T-cell (primary cell): Measurements from ENCODE around the gene NUP210. TPM values are rescaled to one million over a fixed set of nuclear protein-coding genes. Genes with fewer than 3 reads are reported as not detected.
A peak's percentile ranks its signal among the peaks of the same experiment; 100 is the strongest.

Experiments
- ATAC-seq, 4 experiments: fragments of 200-7000 bp in 3 of 4; fragments of 150-1000 bp in 1 of 4; cut with Tn5 transposase; replicated peaks in 1 of 4; 1 replicate in 3 of 4; 2 replicates in 1 of 4; pipeline ENCODE4 v1.10.0; 2021; ENCODE audit warnings: moderate library complexity in 3 of 4, mild to moderate bottlenecking in 2 of 4, moderate number of reproducible peaks in 1 of 4
- CTCF ChIA-PET, 2 donors: fragments of 300-600 bp; sonication (Branson Sonifier 250); formaldehyde crosslinking; loops; one replicate each; lab custom pipeline; 2022; ENCODE audit warnings: antibody characterized with exemption in 2 of 2; lab: Charles Lee
- POLR2A ChIA-PET, 2 donors: fragments of 300-600 bp; sonication (Branson Sonifier 250); formaldehyde crosslinking; loops; one replicate each; lab custom pipeline; 2022; ENCODE audit warnings: antibody characterized with exemption in 2 of 2; lab: Charles Lee
- DNase-seq, 35 experiments: peaks; one replicate each; pipeline versions ENCODE4 v3.0.0 to v3.0.0-alpha.2; 2013 to 2023
- H3K27ac ChIP-seq: one replicate; pipeline ENCODE4 v1.5.1; 2013; ENCODE audit warnings: low read length
- H3K27me3 ChIP-seq, 2 experiments: replicated peaks in 1 of 2; 1 replicate in 1 of 2; 2 replicates in 1 of 2; pipeline versions ENCODE4 v1.6.1 to v1.7.0; 2013; ENCODE audit warnings: low read length in 1 of 2, mixed read lengths in 1 of 2; ENCODE audit not compliant: control insufficient read depth in 2 of 2, insufficient read depth in 2 of 2; ENCODE audit errors: extremely low read depth in 1 of 2
- H3K36me3 ChIP-seq, 2 donors: 1 replicate in 1 of 2; 2 replicates in 1 of 2; pipeline versions ENCODE4 v1.6.1 to v1.7.0; 2013; ENCODE audit warnings: low read length in 1 of 2; ENCODE audit not compliant: control insufficient read depth in 2 of 2, insufficient read depth in 1 of 2; ENCODE audit errors: extremely low read depth in 1 of 2
- H3K4me1 ChIP-seq, 2 experiments: 1 replicate in 1 of 2; 2 replicates in 1 of 2; pipeline versions ENCODE4 v1.6.1 to v1.7.0; 2013; ENCODE audit warnings: low read length in 2 of 2, mixed read lengths in 1 of 2; ENCODE audit not compliant: insufficient read depth in 2 of 2, control insufficient read depth in 1 of 2; ENCODE audit errors: extremely low read depth in 1 of 2
- H3K4me3 ChIP-seq, 2 donors: 1 replicate in 1 of 2; 2 replicates in 1 of 2; pipeline versions ENCODE4 v1.5.1 to v1.7.0; 2013; ENCODE audit warnings: mild to moderate bottlenecking in 2 of 2, low read length in 1 of 2, moderate library complexity in 1 of 2; ENCODE audit not compliant: control insufficient read depth in 1 of 2; ENCODE audit errors: extremely low read depth in 1 of 2
- H3K9me3 ChIP-seq: 2 replicates; pipeline ENCODE4 v1.7.0; 2013
- H3K27ac Mint-ChIP-seq, 2 donors: one replicate each; pipeline ENCODE4 v1.8.0; 2020 to 2021; ENCODE audit warnings: mild to moderate bottlenecking in 2 of 2, mixed read lengths in 2 of 2
- H3K27me3 Mint-ChIP-seq, 2 donors: one replicate each; pipeline ENCODE4 v1.8.0; 2021 to 2022; ENCODE audit warnings: mixed read lengths in 2 of 2
- H3K36me3 Mint-ChIP-seq: one replicate; pipeline ENCODE4 v1.8.0; 2021; ENCODE audit warnings: mixed read lengths
- H3K4me1 Mint-ChIP-seq, 3 donors: one replicate each; pipeline ENCODE4 v1.8.0; 2020 to 2022; ENCODE audit warnings: mixed read lengths in 3 of 3, mild to moderate bottlenecking in 1 of 3
- H3K4me3 Mint-ChIP-seq, 3 donors: one replicate each; pipeline ENCODE4 v1.8.0; 2020 to 2022; ENCODE audit warnings: mild to moderate bottlenecking in 3 of 3, mixed read lengths in 3 of 3, moderate library complexity in 3 of 3
- H3K9me3 Mint-ChIP-seq, 3 donors: one replicate each; pipeline ENCODE4 v1.8.0; 2020 to 2022; ENCODE audit warnings: mixed read lengths in 3 of 3
- WGBS: methylation state at CpG from one replicate; pipeline ENCODE4 v1.1.5; 2013; ENCODE audit warnings: missing lambda C conversion rate; ENCODE audit not compliant: insufficient coverage; 5-methylcytosine and 5-hydroxymethylcytosine counted together
- total RNA-seq, 35 experiments: library from RNA in 6 of 35; stranded (reverse) in 6 of 35; fragments of 120-200 nt in 1 of 35; gene quantifications; one replicate each; pipeline versions ENCODE4 v1.2.1 to v1.2.4 and lab custom pipeline; 2013 to 2026

The NUP210 gene
- total RNA-seq, 5 donors from 2014 or later (not counting 1 experiment from before 2014, with no cell fraction given) = 117 to 148 (median 125) TPM

DNA sequence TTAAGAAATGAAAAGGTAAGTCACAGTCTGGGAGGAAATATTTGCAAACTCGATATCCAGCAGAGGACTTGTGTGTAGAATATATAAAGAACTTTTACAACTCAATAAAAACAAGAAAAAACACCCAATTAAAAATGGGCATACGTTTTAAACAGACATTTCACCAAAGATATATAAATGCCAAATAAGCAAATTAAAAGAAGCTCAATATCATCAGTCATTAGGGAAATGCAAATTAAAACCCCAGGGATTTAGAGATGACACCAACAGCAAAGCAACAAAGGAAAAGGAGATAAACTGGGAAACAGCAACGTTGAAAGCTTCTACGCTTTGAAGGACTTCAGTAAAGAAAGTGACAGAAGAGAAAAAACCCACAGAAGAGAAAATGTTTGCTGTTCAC lies 132.3 kb downstream of the NUP210 start:
- no peak overlapping the region for H3K4me3 ChIP-seq
- H3K4me1 ChIP-seq = peaks cover 0 to 6% of the 10 kb centered on the region in 2 experiments
- Mint-ChIP-seq H3K4me1 (peaks cover 0 to 8% (median 2%) of the 10 kb centered on the region in 3 donors), H3K27me3 (peaks cover 38 to 45% of the 10 kb centered on the region in 2 donors), H3K27ac (no peak overlapping the region), H3K4me3 (no peak overlapping the region), H3K9me3 (peaks cover 19 to 24% (median 22%) of the 10 kb centered on the region in 3 donors), H3K36me3 (peaks cover 12% of the 10 kb centered on the region)
- no CpG with 5 or more reads among the region's 4 CpGs for WGBS
- no peak overlapping the region for H3K27ac ChIP-seq
- peaks cover 0 to 3% of the 10 kb centered on the region in 2 donors for H3K36me3 ChIP-seq
- DNase-seq (no peak), ATAC-seq (no peak)
- H3K9me3 ChIP-seq = no peaks in the 10 kb centered on the region
- ChIA-PET CTCF (no interaction called here), POLR2A (interaction anchor here in 1 of 2 donors (0.6 kb wide), 1 partner anchor 601 kb away, joined by 3 read pairs; no protein-coding TSS in a partner anchor)
- H3K27me3 ChIP-seq = peaks cover 0 to 44% of the 10 kb centered on the region in 2 experiments

DNA sequence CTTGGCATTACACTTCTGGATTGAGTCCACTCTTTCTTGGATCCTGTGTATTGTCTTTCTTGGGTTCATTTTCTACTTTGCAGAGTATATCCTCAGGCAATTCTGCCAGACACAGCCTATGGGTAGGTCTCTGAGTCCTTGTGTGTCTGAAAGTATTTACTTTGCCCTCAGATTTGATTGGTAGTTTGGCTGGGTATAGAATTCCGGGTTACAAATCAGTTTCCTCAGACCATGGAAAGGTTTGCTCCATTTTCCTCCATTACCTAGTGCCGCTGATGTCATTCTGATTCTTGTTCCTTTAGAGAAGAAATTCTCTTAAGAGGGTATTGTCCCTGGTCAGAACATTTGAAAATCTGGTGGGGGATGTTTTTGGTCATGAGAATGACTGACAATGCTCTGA lies 133.2 kb downstream of the NUP210 start:
- Histone ChIP-seq H3K36me3 (peaks cover 0 to 3% of the 10 kb centered on the region in 2 donors), H3K27ac (no peak overlapping the region), H3K4me3 (no peak overlapping the region), H3K27me3 (peaks cover 0 to 49% of the 10 kb centered on the region in 2 experiments), H3K4me1 (peaks cover 0 to 10% of the 10 kb centered on the region in 2 experiments), H3K9me3 (no peaks in the 10 kb centered on the region)
- no peak for DNase-seq
- ChIA-PET CTCF (interaction anchor here in 1 of 2 donors (0.6 kb wide), 1 partner anchor 190 kb away, joined by 4 read pairs; no protein-coding TSS in a partner anchor), POLR2A (no interaction called here)
- no CpG with 5 or more reads among the region's 2 CpGs for WGBS
- H3K27ac Mint-ChIP-seq = no peak overlapping the region
- H3K27me3 Mint-ChIP-seq = peaks cover 38 to 46% of the 10 kb centered on the region in 2 donors
- no peak for ATAC-seq
- H3K9me3 Mint-ChIP-seq = peaks cover 19 to 24% (median 22%) of the 10 kb centered on the region in 3 donors
- H3K4me1 Mint-ChIP-seq = peaks cover under 1 to 8% (median 2%) of the 10 kb centered on the region in 3 donors
- no peak overlapping the region for H3K4me3 Mint-ChIP-seq
- peaks cover 12% of the 10 kb centered on the region for H3K36me3 Mint-ChIP-seq

DNA sequence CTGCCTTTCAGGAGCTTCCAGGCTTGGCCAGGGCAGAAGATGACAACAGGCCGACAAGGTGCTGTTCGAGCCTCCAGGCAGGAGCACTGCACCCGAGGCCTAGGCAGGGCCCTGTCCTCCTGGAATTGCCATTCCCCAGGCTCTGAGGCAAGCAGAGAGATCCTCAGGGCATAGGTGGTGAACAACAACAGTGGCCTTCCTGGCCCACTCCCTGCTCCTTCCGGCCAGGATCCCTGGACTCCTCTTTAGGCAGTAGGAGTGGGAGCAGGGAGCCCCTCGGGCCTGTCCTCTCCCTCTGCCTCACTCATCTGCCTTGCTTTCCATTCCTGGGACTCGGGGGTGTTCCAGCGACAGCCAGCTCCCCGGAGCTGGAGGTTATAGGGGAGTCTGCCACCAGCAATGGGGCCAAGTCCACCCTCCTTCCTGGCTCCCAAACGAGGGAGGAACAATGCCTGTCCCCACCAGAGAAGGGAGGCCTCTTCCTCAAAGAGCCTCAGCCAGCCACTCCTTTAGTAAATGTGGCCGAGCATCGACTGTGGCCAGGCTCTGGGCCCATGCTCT lies 135.0 kb downstream of the NUP210 start:
- no peak for DNase-seq
- H3K27me3 Mint-ChIP-seq = peaks cover 51 to 62% of the 10 kb centered on the region in 2 donors
- CTCF ChIA-PET = no interaction called here
- Histone ChIP-seq H3K36me3 (no peaks in the 10 kb centered on the region), H3K9me3 (no peaks in the 10 kb centered on the region), H3K4me3 (no peak overlapping the region), H3K27me3 (peaks cover 0 to 64% of the 10 kb centered on the region in 2 experiments), H3K4me1 (peaks cover 0 to 20% of the 10 kb centered on the region in 2 experiments), H3K27ac (no peak overlapping the region)
- POLR2A ChIA-PET = no interaction called here
- H3K27ac Mint-ChIP-seq = no peak overlapping the region
- 88% methylated on average over 5 of the region's 11 CpGs for WGBS
- no peak for ATAC-seq
- peaks cover 7 to 14% (median 8%) of the 10 kb centered on the region in 3 donors for H3K4me1 Mint-ChIP-seq
- peaks cover 19 to 24% (median 22%) of the 10 kb centered on the region in 3 donors for H3K9me3 Mint-ChIP-seq
- H3K4me3 Mint-ChIP-seq = peak overlapping the region in 1 of 3 donors; percentile 71
- peaks cover 12% of the 10 kb centered on the region for H3K36me3 Mint-ChIP-seq

DNA sequence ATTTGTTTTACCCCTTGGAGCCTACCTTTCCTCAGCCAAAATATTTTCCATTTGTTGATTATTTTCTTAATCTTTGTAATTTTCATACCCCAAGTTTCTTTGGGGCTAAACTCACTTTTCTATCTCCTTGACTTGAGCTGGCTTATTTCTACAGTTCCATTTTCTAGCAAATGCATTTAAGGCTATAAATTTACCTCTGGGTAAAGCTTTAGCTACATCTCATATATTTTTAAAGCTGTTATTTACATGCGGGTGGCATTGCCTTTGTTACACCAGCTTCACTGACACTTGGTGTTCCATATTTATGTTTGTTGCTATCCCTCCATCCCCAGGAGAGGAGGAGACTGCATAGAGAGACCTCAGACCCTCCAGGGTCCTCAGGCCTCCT lies 136.3 kb downstream of the NUP210 start:
- Histone ChIP-seq H3K9me3 (no peaks in the 10 kb centered on the region), H3K4me1 (peaks cover 0 to 20% of the 10 kb centered on the region in 2 experiments), H3K27ac (no peak overlapping the region), H3K27me3 (peaks cover 0 to 63% of the 10 kb centered on the region in 2 experiments), H3K4me3 (peak overlapping the region in 1 of 2 donors; percentile 56), H3K36me3 (no peaks in the 10 kb centered on the region)
- POLR2A ChIA-PET = no interaction called here
- Mint-ChIP-seq H3K9me3 (peaks cover 19 to 24% (median 22%) of the 10 kb centered on the region in 3 donors), H3K4me1 (peaks cover 7 to 14% (median 8%) of the 10 kb centered on the region in 3 donors), H3K36me3 (peaks cover 12% of the 10 kb centered on the region), H3K27ac (no peak overlapping the region), H3K4me3 (peak overlapping the region; percentile 62 to 74 (median 71)), H3K27me3 (peaks cover 53 to 66% of the 10 kb centered on the region in 2 donors)
- ATAC-seq = no peak
- CTCF ChIA-PET = no interaction called here
- no peak for DNase-seq
- no CpG with 5 or more reads among the region's 1 CpG for WGBS

DNA sequence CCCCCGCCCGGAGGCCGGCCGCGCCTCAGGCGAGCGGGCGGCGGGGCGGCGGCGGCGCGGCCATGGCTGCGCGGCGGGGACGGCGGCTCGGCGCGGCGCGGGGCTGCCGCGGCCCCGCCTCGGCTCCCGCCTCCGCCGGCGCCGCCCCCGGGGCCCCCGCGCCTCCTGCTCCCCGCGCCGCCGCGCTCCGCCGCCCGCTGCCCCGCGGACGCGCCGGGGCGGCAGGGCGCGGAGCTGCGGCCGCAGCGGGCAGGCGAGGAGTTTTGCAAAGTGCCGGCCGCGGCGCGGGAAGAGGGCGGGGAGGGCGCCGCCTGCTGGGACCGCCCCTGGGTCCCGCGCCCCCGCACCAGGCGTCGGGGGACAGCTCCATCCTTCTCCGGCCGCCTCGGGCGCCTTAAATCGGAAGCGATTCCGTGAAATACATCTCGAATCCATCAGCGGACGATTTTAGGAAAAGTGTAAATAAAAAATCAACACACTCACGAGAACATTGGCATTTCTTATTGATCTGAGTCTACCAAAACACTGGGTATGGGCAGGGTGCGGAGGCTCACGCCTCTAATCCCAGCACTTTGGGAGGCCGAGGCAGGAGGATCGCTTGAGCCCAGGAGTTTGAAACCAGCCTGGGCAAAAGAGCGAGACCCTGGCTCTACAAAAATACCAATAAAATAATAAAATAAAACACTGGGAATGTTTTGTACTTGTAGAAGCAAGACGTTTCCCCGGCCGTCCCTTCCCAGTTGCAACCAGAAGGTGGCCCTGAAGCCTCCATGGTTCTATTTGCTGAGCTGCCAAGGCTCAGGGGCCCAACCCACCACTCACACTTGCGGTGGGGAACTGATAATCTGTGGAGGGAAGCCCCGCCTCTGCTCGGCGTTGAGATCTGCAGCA lies 136.9 kb downstream of the NUP210 start:
- peaks cover 7 to 14% (median 8%) of the 10 kb centered on the region in 3 donors for H3K4me1 Mint-ChIP-seq
- H3K4me3 ChIP-seq = peak overlapping the region in 1 of 2 donors; percentile 56
- WGBS = under 1% methylated on average over 80 of the region's 93 CpGs
- peak; percentile 59 to 65 (median 63) for ATAC-seq
- CTCF ChIA-PET = no interaction called here
- H3K27me3 Mint-ChIP-seq = peaks cover 51 to 66% of the 10 kb centered on the region in 2 donors
- no peak overlapping the region for H3K27ac ChIP-seq
- peaks cover 0 to 20% of the 10 kb centered on the region in 2 experiments for H3K4me1 ChIP-seq
- no peaks in the 10 kb centered on the region for H3K9me3 ChIP-seq
- H3K27ac Mint-ChIP-seq = no peak overlapping the region
- peaks cover 19 to 24% (median 22%) of the 10 kb centered on the region in 3 donors for H3K9me3 Mint-ChIP-seq
- DNase-seq = peak in 1 of 35 experiments; percentile 35
- peak overlapping the region; percentile 62 to 74 (median 71) for H3K4me3 Mint-ChIP-seq
- peaks cover 12% of the 10 kb centered on the region for H3K36me3 Mint-ChIP-seq
- peaks cover 0 to 67% of the 10 kb centered on the region in 2 experiments for H3K27me3 ChIP-seq
- no peaks in the 10 kb centered on the region for H3K36me3 ChIP-seq
- POLR2A ChIA-PET = interaction anchor here in 1 of 2 donors (0.7 kb wide), 1 partner anchor 74 kb away, joined by 10 read pairs; no protein-coding TSS in a partner anchor
